ENCODE results near the gene COL27A1.

- no peak for TF ChIP-seq CTCF (IDR thresholded peaks at IDR 0.05; ENCODE audit: insufficient read depth, low read length)
- no peak for TF ChIP-seq SPI1 (IDR thresholded peaks at IDR 0.05; ENCODE audit: borderline replicate concordance, low read depth)
Measured at GRCh38 chr9:114289106-114289505, 133.8 kb downstream of the COL27A1 start.
